D721Med (cell line): Measurements from ENCODE around the gene CRNN.
A peak's percentile ranks its signal among the peaks of the same experiment; 100 is the strongest.

Experiments used
- DNase-seq: peaks from one replicate; pipeline ENCODE4 v3.0.0; 2011; ENCODE audit warnings: low spot score; ENCODE audit not compliant: insufficient read length
- FAIRE-seq: peaks from 2 replicates; lab custom pipeline; 2011; peaks lifted over from hg19 to GRCh38; lab: Jason Lieb, UNC
- TF ChIP-seq, protein P1 (sequence below): IDR thresholded peaks from 2 replicates; pipeline ENCODE4 v1.5.1; 2012; ENCODE audit warnings: mild to moderate bottlenecking, control low read depth; ENCODE audit not compliant: insufficient read depth; ENCODE audit errors: missing control alignments

Gene CRNN

DNA sequence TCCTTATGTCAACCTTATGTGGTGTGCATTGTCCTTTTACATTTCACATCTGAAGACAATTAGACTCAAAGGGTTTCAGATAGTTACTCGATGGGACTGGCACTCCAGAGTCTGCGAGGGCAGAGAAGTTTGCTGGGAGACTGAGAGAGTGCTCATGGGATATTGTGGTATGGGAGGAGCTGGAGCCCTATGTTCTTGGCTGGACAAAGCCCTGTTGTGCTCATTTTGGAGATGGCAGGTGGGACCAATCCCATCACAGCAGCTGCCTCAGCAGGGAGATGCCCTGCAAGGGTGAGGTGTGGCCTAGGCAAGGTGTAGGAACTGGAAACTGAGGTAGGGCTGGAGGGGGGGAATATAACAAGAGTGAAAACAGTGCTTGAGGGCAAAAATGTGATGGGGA is 43.5 kb upstream of the CRNN start:
- DNase-seq (no peak), FAIRE-seq (no peak)
- TF ChIP-seq, protein P1, sequence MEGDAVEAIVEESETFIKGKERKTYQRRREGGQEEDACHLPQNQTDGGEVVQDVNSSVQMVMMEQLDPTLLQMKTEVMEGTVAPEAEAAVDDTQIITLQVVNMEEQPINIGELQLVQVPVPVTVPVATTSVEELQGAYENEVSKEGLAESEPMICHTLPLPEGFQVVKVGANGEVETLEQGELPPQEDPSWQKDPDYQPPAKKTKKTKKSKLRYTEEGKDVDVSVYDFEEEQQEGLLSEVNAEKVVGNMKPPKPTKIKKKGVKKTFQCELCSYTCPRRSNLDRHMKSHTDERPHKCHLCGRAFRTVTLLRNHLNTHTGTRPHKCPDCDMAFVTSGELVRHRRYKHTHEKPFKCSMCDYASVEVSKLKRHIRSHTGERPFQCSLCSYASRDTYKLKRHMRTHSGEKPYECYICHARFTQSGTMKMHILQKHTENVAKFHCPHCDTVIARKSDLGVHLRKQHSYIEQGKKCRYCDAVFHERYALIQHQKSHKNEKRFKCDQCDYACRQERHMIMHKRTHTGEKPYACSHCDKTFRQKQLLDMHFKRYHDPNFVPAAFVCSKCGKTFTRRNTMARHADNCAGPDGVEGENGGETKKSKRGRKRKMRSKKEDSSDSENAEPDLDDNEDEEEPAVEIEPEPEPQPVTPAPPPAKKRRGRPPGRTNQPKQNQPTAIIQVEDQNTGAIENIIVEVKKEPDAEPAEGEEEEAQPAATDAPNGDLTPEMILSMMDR: no peak

DNA sequence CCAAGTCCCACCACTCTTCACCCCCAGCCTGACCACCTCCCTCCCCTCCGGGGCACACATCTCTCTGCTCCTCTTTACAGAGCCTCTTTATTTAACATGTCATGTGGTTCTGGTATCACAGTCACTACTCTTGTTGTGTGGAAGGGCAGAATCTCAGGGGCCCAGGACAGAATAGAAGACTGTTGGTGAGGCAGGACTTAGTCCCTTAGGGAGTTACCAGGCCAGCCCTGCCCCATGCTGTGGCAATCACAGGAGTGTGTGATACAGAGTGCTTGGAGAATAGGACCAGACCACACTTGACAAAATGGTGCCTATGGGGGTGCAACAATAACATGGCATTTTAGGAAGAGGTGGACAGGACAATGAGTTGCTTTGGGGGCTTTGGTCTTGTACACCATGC is 43.0 kb upstream of the CRNN start:
- TF ChIP-seq, protein P1: no peak
- no peak for FAIRE-seq
- DNase-seq: no peak

DNA sequence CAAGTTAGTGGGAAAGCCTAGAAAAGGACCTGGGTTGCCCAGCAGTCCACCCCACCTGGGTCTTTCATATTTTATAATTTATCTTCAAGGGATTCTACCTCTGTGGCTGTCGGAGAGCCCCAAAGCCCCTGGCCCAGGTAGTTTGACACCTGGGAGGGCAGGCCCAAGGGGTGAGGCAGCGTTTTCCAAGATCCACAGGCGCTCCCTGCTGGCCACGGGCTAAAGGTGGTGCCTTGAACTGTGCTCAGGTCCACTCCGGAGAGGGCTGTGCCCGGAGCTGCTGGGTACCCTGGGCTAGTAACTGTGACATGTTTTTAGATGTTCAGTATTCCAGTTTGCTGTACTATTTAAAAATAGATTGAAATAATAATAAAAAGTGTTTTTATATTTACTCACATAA is 37.2 kb upstream of the CRNN start:
- no peak for DNase-seq
- TF ChIP-seq, protein P1: peak; percentile 12
- no peak for FAIRE-seq

DNA sequence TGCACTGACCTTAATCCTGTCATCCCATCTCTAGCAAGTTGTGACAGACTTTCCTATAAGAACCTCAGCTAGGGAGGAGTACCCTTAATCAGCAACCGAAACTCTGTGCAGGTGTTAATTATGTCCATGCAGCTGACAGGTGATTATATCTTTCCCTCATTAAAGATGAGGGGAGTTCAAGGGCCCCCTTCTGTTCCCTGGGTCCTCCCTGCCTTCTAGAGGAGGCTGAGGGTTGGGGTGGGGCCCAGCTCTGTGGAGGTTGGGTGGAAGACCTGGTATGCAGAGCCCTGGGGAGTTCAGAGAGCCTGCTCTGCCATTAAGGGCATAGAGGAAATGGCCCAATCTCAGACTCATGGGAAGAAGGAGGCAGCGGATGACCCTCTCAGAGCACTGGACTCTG is 35.6 kb upstream of the CRNN start:
- DNase-seq (no peak), FAIRE-seq (no peak)
- TF ChIP-seq, protein P1: no peak

DNA sequence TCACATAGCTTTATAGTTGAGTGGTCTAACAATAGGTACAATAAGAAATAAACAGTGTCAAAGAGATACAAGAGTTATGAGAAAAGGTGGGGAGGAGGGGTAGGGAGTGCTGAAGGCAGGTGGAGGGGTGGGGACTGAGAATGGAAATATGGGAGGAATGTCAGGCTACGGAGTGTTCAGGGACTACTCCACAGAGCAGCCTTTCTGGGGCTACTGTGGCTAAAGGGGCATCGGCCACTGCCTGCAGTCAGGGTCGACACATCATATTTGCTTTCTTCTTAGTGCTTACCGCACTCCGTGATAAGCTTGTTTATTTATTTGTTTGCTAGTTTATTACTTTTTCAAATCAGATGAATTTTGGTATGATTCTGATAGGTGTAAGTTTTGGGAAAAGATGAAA is 34.4 kb upstream of the CRNN start:
- FAIRE-seq (no peak), DNase-seq (no peak)
- TF ChIP-seq, protein P1: no peak

DNA sequence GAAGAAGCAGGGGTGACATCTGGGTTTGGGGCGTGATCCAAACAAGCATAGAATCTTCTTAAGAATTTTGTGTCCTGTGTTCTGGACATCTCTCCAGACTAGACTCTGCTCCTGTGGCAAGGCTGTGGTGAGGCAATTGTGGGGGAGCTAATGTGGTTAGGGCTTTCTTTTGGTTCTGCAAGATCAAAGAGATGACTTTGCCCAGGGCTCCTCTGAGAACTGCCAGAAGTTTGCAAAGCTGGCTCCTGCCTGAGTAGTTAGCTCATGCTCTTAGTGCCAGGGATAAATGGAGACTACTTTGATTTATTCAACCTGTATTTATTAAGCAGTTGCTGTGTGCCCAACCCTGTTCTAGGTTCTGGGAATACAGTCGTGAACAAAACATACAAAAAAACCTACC is 34.0 kb upstream of the CRNN start:
- TF ChIP-seq, protein P1: no peak
- DNase-seq (no peak), FAIRE-seq (no peak)

DNA sequence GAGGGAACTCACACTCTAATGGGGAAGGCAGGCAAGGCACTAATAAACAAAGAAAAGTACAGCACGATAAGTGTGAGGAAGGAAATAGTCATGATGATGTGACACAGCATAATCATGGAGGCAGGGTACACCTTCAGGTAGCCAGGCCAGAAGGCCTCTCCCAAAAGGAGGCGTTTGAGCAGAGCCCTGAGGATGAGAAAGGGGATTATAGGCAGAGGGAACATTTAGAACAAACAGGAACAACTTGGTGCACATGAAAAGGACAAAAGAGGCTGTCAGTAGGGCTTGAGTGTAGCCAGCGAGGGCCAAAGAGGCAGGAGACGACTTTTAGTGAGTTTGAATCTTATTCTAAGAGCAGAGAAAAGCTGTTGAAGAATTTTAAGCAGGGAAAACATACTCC is 33.4 kb upstream of the CRNN start:
- no peak for FAIRE-seq
- TF ChIP-seq, protein P1: no peak
- DNase-seq: no peak
